ENCODE data around the gene IL32. TPM values are rescaled to one million over a fixed set of nuclear protein-coding genes. Genes with fewer than 3 reads are reported as not detected.

IL32 gene
- total RNA-seq, 2 experiments from 2014 or later: 378 to 383 TPM

DNA sequence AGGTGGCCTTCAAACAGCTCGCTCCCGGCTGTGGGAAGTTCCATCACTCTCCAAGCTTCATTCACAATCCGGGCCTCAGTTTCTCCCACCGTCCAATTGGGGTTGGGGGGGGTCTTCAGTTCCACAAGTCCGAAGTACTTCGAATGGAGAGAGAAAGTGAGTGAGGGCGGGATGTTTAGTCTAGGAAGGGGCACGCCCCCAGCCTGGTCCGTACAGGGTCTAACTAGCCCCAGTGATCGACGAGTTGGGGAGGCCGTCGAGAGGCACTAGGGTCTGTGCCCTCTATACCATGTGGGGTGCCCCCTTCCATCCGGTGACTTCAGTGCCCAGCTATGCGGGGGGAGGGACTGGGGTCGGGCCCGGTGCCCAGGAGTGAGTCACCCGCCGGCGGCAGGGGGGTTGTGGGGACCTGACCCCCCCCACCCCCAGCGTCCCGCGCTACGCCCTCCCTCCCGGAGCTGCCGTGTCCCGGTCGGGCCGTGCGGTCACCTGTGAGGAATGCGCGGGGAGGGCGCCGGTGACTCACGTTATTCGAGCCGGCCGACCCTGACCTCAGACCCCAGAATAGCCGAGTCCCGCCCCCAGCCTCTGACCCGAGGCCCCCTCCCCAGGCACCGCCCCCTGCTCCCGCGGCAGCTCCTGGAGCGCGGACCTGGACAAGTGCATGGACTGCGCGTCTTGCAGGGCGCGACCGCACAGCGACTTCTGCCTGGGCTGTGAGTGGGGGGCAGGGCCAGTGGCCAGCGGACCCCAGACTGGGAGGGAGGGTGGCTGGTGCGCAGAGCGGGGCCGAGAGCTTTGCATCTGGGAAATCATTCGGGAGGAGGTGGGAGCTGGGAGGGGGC lies 44.6 kb upstream of the IL32 start:
- peaks cover 49% of the 10 kb centered on the region for H3K4me1 Mint-ChIP-seq (ENCODE audit: low read depth)
- peaks cover 4% of the 10 kb centered on the region for H3K27me3 Mint-ChIP-seq
- TF ChIP-seq, protein P1, sequence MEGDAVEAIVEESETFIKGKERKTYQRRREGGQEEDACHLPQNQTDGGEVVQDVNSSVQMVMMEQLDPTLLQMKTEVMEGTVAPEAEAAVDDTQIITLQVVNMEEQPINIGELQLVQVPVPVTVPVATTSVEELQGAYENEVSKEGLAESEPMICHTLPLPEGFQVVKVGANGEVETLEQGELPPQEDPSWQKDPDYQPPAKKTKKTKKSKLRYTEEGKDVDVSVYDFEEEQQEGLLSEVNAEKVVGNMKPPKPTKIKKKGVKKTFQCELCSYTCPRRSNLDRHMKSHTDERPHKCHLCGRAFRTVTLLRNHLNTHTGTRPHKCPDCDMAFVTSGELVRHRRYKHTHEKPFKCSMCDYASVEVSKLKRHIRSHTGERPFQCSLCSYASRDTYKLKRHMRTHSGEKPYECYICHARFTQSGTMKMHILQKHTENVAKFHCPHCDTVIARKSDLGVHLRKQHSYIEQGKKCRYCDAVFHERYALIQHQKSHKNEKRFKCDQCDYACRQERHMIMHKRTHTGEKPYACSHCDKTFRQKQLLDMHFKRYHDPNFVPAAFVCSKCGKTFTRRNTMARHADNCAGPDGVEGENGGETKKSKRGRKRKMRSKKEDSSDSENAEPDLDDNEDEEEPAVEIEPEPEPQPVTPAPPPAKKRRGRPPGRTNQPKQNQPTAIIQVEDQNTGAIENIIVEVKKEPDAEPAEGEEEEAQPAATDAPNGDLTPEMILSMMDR (IDR thresholded peaks at IDR 0.05): no peak
- Histone ChIP-seq H3K4me1 (ENCODE audit: insufficient read depth, low read length) (peaks cover 75% of the 10 kb centered on the region), H3K27me3 (ENCODE audit: control insufficient read depth in 1 of 2, insufficient read depth in 2 of 2, low read length in 2 of 2) (peaks cover 3 to 4% of the 10 kb centered on the region in 2 experiments), H3K36me3 (ENCODE audit: insufficient read depth, low read length) (peaks cover 3% of the 10 kb centered on the region), H3K27ac (ENCODE audit: low read depth in 1 of 2, low read length in 2 of 2) (peak overlapping the region; percentile 35 to 80), H3K4me3 (ENCODE audit: low read length) (peak overlapping the region; percentile 63), H3K9me3 (ENCODE audit: control insufficient read depth in 1 of 2, insufficient read depth in 1 of 2, low read length in 2 of 2) (no peaks in the 10 kb centered on the region)
- ChIA-PET CTCF (interaction anchor here (0.7 to 5.4 kb wide), 8 partner anchors 8 to 109 kb away, joined by 3 to 38 read pairs (median 6); no protein-coding TSS in a partner anchor), POLR2A (interaction anchor here (0.7 to 3.3 kb wide), 11 partner anchors 9 to 1035 kb away, joined by 3 to 24 read pairs (median 4); partner anchors contain the start of genes NAA60, PKMYT1, ZNF213 and ZNF263)
- peak overlapping the region; percentile 85 for H3K4me3 Mint-ChIP-seq
- peak overlapping the region; percentile 78 for H3K27ac Mint-ChIP-seq
- ATAC-seq (ENCODE audit: poor library complexity) (peak; percentile 10), DNase-seq (peak in 13 of 14 experiments; percentile 45 to 87 (median 70))
- peaks cover 5% of the 10 kb centered on the region for H3K36me3 Mint-ChIP-seq (ENCODE audit: low read depth)
- no peaks in the 10 kb centered on the region for H3K9me3 Mint-ChIP-seq
- intact Hi-C loops (cut with DNase I, micrococcal nuclease): loop anchor here (2.0 to 10.0 kb wide), 3 partner anchors 16 to 434 kb away; no protein-coding TSS in a partner anchor

DNA sequence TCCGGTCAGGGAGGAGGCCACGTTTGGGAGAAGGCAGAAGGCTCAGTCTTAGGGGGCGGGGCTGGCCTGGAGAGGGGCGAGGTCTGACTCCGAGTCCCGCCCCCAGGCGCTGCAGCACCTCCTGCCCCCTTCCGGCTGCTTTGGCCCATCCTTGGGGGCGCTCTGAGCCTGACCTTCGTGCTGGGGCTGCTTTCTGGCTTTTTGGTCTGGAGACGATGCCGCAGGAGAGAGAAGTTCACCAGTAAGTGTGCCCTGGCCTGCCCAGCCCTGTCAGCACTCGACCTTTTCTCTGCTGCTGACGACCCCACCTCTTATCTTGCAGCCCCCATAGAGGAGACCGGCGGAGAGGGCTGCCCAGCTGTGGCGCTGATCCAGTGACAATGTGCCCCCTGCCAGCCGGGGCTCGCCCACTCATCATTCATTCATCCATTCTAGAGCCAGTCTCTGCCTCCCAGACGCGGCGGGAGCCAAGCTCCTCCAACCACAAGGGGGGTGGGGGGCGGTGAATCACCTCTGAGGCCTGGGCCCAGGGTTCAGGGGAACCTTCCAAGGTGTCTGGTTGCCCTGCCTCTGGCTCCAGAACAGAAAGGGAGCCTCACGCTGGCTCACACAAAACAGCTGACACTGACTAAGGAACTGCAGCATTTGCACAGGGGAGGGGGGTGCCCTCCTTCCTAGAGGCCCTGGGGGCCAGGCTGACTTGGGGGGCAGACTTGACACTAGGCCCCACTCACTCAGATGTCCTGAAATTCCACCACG lies 43.8 kb upstream of the IL32 start:
- CTCF ChIA-PET: interaction anchor here (1.4 to 5.4 kb wide), 7 partner anchors 10 to 108 kb away, joined by 3 to 38 read pairs (median 6); no protein-coding TSS in a partner anchor
- Histone ChIP-seq H3K4me1 (ENCODE audit: insufficient read depth, low read length) (peaks cover 77% of the 10 kb centered on the region), H3K27me3 (ENCODE audit: control insufficient read depth in 1 of 2, insufficient read depth in 2 of 2, low read length in 2 of 2) (peaks cover 3 to 4% of the 10 kb centered on the region in 2 experiments), H3K36me3 (ENCODE audit: insufficient read depth, low read length) (peaks cover 11% of the 10 kb centered on the region), H3K9me3 (ENCODE audit: control insufficient read depth in 1 of 2, insufficient read depth in 1 of 2, low read length in 2 of 2) (no peaks in the 10 kb centered on the region), H3K27ac (ENCODE audit: low read depth in 1 of 2, low read length in 2 of 2) (peak overlapping the region; percentile 35 to 80), H3K4me3 (ENCODE audit: low read length) (peak overlapping the region; percentile 63)
- H3K27me3 Mint-ChIP-seq: no peaks in the 10 kb centered on the region
- peak; percentile 21 for ATAC-seq (ENCODE audit: poor library complexity)
- H3K36me3 Mint-ChIP-seq (ENCODE audit: low read depth): peaks cover 13% of the 10 kb centered on the region
- no peaks in the 10 kb centered on the region for H3K9me3 Mint-ChIP-seq
- H3K4me1 Mint-ChIP-seq (ENCODE audit: low read depth): peaks cover 49% of the 10 kb centered on the region
- TF ChIP-seq, protein P1 (IDR thresholded peaks at IDR 0.05): peak; percentile 28
- DNase-seq: peak; percentile 28 to 90 (median 74)
- intact Hi-C loops (cut with DNase I, micrococcal nuclease): loop anchor here (2.0 to 10.0 kb wide), 3 partner anchors 17 to 433 kb away; no protein-coding TSS in a partner anchor
- H3K4me3 Mint-ChIP-seq: peak overlapping the region; percentile 66
- POLR2A ChIA-PET: interaction anchor here (1.0 to 3.3 kb wide), 6 partner anchors 8 to 261 kb away, joined by 3 to 24 read pairs (median 8); partner anchors contain the start of gene ZNF263
- H3K27ac Mint-ChIP-seq: peak overlapping the region; percentile 78

DNA sequence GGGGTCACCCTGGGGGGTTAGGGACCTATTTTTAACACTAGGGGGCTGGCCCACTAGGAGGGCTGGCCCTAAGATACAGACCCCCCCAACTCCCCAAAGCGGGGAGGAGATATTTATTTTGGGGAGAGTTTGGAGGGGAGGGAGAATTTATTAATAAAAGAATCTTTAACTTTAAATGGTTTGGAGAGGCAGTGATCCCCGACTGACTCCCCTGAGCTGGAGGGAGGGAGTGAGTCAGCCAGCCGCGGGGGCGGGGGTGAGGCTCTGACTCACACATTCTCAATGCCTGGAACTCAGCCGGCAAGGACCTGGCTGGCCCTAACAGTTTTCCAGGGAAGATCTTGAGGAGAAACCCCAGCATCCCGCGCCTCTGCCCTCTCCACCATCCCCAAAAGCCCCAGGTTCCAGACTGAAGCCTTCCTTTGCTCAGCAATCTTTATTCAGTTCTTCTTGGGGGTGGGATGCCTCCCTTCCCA lies 43.2 kb upstream of the IL32 start:
- Histone ChIP-seq H3K4me3 (ENCODE audit: low read length) (no peak overlapping the region), H3K27me3 (ENCODE audit: control insufficient read depth in 1 of 2, insufficient read depth in 2 of 2, low read length in 2 of 2) (peaks cover 2 to 3% of the 10 kb centered on the region in 2 experiments), H3K4me1 (ENCODE audit: insufficient read depth, low read length) (peaks cover 77% of the 10 kb centered on the region), H3K27ac (ENCODE audit: low read depth in 1 of 2, low read length in 2 of 2) (peak overlapping the region; percentile 35 to 80), H3K9me3 (ENCODE audit: control insufficient read depth in 1 of 2, insufficient read depth in 1 of 2, low read length in 2 of 2) (no peaks in the 10 kb centered on the region), H3K36me3 (ENCODE audit: insufficient read depth, low read length) (peaks cover 17% of the 10 kb centered on the region)
- peak in 13 of 14 experiments; percentile 64 to 90 (median 81) for DNase-seq
- POLR2A ChIA-PET: interaction anchor here (0.7 to 3.3 kb wide), 9 partner anchors 8 to 379 kb away, joined by 3 to 24 read pairs (median 5); partner anchors contain the start of genes ZNF174 and ZSCAN32
- H3K4me3 Mint-ChIP-seq: peak overlapping the region; percentile 66
- peak; percentile 18 for ATAC-seq (ENCODE audit: poor library complexity)
- TF ChIP-seq, protein P1 (IDR thresholded peaks at IDR 0.05): no peak
- peak overlapping the region; percentile 78 for H3K27ac Mint-ChIP-seq
- H3K36me3 Mint-ChIP-seq (ENCODE audit: low read depth): peaks cover 19% of the 10 kb centered on the region
- intact Hi-C loops (cut with DNase I, micrococcal nuclease): loop anchor here in 1 of 2 experiments (10.0 kb wide), 1 partner anchor 433 kb away; no protein-coding TSS in a partner anchor
- CTCF ChIA-PET: interaction anchor here (1.4 to 5.4 kb wide), 7 partner anchors 9 to 107 kb away, joined by 3 to 38 read pairs (median 6); no protein-coding TSS in a partner anchor
- no peaks in the 10 kb centered on the region for H3K9me3 Mint-ChIP-seq
- no peaks in the 10 kb centered on the region for H3K27me3 Mint-ChIP-seq
- peaks cover 49% of the 10 kb centered on the region for H3K4me1 Mint-ChIP-seq (ENCODE audit: low read depth)
